Prostate gland (tissue), 1 donor: ENCODE data around the gene SLC49A4.

Source experiments
- POLR2A ChIP-seq: fragments of 450-650 bp; IDR thresholded peaks from one replicate; pipeline ENCODE4 v1.6.1; 2016; ENCODE audit warnings: antibody characterized with exemption, mild to moderate bottlenecking
- POLR2AphosphoS5 ChIP-seq: sonication (generic); formaldehyde crosslinking; IDR thresholded peaks from one replicate; pipeline ENCODE4 v1.6.1; 2017; ENCODE audit warnings: antibody characterized with exemption

GRCh38 chr3:122794483-122794778, 438 bp upstream of the SLC49A4 start:
- TF ChIP-seq POLR2AphosphoS5, result no peak
- TF ChIP-seq POLR2A, result no peak
